DMS153 (cell line): ENCODE data around the gene CAMK1D.
"Not testable (repeated sequence)": the region's sequence is repeated elsewhere in the genome, so short reads cannot be mapped to it uniquely, and the experiment has no call there.

Experiments used
- DNase-seq: peaks from one replicate; lab custom pipeline; 2025; lab: John Stamatoyannopoulos, UW

The CAMK1D gene

DNA sequence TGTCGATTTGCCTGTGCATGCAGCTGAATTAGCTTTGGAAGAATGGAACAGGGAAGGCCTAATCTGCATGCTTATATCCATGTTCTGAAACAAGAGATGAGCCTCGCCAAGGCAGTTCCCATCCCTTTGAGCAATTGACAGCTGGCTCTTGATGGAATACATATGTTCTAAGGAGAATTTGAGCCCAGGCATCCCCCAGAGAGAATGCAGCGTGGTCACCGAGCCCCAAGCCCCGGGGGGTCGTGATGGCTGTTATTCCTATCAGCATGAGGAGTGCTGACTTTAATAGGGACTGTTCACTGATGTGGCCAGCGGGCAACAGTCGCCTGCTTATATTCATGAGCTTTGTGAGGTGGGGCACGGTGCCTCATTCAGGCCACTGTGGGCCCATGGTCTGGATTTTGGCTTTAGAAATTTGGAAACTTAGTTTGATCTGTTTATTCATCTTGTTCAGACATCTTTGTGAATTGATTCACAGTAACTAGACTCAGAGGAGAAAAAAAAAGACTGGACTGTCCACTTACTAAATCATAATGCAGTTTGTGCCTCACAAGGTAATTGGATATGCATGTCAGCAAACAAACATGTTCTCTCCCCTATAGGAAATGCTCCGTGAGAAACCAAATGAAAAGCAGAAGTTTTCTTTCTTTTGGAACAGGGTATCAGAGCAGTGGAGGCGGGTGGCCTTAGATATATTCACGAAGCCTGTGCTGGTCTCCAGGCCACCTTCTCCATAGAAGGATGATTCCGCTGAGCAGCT is 447.2 kb downstream of the CAMK1D start:
- DNase-seq, result no peak

DNA sequence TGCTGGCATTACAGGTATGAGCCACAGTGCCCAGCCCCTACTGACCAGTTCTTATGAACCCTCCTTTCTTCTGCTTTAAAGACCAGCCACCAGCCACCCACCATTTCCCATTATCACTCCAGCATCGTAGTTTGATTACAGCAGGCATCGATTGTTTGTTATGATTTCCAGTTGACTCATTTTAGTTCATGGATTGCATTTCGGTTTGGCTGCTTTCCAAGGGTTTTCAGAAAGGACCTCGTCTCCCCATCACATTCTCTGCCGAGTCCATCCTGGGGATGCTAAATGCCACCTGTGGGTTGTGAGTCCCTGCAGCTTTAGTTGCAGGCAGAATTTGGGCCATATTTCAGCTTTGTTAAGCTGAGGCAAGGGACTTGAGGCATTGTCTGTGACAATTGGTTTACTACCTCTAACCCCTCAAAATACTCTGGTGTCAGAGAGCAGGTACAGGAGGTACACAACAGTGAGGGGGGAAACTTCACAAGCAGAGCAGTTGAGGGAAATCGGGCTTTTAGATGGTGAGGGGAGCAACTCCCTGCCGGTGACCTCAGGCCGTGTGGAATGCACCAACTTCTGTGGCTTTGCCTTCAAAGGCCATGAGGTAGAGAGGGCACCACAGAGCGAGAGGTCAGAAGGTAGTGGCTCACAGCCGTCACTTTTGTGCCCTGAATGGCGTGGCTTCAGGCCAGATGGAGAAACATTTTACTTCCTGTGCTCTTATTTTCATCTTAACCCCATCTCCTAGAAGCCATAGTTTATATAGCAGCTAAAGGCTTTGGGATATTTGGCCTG is 448.3 kb downstream of the CAMK1D start:
- no peak for DNase-seq

DNA sequence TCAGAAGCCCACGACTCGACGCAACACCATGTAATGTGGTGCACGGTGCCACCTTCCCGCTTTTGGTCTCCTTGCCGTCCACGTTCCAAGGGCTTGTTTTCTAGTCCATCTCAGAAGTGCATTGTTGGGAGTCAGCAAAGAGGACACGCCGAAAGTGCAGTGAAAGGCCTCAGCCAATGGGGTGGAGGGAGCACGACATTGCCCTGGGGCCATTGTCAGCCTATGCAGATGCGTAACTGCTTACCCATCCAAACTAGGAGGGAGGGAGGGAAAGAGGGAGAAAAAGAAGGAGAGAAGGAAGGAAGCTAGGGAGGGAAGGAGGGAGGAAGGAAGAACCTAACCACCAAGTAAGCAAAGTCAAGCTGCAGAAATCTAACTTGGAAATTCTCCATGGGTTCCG is 449.8 kb downstream of the CAMK1D start:
- no peak for DNase-seq

DNA sequence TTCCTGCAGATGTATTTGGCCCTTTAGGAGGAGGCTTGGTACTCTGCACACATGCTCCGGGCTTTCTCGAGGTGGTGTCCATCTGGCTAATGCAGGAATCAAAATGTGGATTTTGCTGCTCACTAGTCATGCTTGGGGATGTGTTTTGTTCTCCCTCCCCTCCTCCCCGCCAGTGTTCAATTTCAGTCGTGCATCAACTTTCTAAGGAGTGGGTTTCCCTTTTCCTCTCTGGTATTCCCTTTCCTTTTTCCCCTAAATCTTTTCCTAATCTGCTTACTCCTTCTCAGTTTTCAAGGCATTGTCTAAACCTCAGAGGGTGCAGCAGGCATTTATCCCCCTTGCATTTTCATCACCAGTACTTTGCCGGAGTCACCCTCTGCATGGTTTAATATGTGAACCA is 450.4 kb downstream of the CAMK1D start:
- no peak for DNase-seq

DNA sequence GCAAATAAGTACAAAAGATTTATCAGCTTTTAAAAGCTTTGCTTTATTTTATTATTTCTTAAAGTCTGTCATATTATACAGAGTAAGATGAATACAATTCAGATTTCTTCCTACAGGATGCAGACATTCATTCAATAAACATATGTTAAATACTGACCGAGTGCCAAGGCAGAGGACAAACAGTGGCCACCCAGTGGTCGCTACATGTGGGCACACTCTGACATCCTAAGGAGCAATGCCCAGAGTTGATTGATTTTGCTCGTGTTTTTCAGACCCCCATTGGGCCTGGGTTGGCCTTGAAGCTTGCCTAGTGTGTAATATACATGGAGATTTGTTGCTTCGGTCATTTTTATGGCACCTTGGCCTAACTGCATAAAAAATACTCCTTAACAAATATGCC is 451.0 kb downstream of the CAMK1D start:
- DNase-seq, result no peak

DNA sequence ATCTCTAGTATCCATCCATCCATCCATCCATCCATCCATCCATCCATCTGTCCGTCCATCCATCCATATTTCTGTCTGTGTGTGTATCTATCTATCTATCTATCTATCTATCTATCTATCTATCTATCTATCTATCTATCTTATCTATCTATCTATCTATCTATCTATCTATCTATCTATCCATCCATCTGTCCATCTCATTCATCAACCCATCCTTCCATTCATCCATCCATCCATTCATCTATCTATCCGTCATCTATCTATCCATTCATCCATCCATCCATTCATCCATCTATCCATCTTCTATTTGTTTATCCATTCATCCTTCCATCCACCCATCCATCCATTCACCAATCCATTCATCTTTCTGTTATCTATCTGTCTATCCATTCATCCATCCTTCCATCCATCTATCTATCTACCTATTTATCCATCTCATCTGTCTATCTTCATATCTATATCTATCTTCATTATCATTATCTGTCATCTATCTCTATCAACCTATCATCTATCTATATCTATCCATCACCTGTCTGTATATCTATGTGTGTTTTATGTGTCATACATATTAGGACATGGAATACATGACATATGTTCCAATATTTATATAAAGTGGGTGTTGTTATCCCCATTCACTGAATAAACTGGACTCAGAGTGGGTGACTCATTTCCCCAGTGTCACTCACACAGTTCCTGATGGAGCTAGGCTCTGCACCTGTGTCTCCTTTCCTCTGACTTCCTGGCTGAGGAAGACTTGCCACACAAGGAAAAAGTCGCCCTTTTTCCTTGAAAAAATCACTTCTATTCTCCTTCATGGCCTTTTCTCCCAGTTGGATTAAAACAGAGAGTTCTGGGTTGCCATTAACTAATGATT is 452.1 kb downstream of the CAMK1D start:
- DNase-seq, result no peak

DNA sequence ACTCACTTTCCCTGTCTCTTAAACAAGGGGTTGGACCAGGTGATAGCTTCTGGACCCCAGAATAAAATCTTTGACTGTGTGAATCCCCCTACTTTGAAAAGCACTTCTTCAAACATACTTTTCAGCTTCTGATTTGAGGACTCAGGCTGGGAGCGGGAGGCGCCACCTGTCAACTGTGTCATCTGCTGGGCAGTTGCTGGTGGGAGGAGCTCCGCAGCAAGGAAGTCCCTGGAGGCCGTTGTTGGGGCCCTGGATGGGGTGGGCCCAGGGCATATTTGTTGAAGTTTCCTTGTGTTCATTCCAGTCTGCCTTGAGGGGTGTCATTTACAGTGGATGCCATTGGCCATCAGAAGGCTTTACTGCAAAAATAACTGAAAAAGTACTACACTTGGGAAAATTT is 454.4 kb downstream of the CAMK1D start:
- DNase-seq, result no peak

DNA sequence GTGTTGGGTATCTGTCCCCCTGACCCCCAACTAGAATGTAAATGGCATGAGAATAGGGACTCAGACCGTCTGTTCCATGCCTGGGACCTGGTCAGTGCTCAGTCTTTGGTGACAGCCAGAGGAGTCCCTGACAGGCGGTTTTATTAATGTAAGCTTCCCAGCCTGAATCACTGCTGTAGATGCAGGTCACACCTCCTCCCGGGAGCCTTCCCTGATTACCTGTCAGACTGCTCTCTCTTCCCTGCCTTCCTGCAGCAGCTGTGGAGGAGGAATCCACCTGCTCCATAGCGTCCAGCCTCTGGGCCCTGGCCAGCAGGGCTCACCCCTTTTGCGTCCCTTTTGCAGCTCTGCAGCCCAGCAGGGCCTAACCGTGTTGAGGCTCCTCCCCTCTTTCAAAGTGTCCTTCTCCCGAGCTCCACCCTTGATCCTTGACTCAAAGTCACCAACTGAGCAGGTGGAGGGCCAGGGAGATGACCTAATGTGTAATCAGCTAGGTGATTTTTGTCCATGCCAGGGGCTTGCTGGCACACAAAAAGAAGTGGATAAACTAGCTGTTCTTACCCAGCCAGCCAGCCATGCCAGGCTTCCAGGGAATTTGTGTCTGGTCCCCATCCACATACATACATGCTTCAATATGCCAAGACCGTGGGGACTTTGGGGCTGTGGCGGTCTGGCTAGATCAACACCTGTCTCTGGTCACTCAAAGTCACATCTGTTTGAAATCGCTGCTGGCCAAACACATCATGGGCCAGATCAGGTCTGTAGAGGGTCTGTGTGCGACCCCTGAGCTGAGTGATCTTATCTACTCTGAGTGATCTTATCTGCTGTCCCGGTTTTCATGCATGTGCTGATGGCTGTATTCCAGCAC is 457.1 kb downstream of the CAMK1D start:
- DNase-seq, result no peak

DNA sequence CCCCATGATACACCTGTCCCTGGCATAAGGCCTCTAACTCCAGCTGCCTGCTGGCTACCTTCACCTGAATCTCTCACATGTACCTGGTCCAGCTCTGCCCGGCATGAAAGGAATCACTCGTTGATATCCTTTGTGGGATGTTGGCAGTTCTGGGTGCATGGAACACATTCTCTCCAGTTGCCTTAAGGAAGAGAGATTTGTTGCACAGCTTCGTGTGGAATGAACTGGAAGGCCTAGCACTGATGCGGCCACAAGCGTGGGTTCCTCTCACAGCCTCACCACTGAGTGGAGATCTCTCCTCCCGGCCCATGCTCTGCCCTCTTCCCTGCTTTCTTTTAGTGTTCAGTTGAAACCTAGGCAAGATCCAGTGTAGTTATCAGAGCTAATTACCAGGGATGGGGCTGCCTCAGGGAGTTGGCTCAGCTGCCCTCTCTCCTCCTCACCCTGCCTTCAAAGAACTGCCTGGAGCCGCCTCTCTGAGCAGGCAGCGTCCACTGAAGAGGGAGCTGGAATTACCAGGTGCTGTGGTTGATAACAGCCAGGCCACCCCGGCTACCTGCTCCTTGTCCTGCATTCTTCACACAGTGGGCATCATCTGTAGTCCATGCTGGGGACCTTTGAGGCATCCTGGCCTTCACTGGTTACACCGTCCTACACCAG is 457.9 kb downstream of the CAMK1D start:
- DNase-seq, result no peak

DNA sequence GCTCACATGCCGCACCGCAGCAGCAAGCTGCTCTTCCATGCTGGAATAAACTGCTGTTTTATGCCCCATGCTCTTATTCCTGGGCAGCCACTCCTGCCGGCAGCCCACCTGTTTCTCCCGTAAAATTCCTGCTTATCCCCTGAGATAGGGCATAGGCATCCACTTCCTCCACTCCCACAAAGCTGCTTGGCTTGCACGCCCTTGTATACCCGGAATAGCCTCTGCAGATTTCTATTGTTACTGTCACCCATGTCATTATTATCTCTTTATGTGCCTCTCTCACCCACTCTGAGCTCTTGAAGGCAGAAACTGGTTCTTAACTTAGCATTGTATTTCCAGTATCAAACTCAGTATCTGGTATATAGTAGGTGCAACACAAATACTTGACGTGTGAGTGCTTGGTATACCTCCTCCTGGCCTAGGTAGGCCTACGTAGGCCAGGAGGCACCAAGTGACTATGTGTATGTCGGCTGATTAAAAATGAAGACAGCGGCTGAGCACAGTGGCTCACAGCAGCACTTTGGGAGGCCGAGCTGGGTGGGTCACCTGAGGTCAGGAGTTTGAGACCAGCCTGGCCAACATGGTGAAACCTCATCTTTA is 458.8 kb downstream of the CAMK1D start:
- no peak for DNase-seq

DNA sequence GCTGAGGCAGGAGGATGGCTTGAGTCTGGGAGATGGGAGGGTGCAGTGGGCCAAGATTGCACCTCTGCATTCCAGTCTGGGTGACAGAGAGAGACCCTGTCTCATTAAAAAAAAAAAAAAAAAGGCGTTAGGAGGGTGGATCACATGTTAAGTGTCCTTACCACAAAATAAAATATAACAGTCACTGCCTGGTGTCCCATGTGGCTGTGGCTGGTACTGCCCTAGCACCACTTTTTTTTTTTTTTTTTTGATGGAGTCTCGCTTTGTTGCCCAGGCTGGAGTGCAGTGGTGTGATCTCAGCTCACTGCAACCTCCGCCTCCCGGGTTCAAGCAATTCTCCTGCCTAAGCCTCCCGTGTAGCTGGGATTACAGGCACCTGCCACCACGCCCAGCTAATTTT is 460.7 kb downstream of the CAMK1D start:
- DNase-seq, result not testable (repeated sequence)

DNA sequence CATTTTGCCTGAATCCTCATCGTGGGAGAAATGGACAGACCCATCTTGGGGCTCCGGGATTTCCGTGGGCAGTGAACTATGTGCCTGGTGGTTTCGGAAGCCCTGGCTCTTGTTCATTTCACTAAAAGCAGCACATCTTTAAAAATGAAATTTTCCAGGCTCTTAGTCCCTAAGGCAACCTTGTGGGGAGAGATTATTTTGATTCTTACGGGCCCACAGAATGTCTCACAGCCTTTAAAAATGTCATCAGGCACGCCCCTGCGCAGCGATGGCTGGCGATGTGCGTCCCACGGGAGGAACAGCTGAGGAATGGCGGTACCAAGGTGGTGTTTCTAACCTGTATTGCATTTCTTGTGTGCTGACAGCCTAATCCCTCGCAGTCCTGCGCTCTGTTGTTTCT is 462.5 kb downstream of the CAMK1D start:
- DNase-seq, result no peak

DNA sequence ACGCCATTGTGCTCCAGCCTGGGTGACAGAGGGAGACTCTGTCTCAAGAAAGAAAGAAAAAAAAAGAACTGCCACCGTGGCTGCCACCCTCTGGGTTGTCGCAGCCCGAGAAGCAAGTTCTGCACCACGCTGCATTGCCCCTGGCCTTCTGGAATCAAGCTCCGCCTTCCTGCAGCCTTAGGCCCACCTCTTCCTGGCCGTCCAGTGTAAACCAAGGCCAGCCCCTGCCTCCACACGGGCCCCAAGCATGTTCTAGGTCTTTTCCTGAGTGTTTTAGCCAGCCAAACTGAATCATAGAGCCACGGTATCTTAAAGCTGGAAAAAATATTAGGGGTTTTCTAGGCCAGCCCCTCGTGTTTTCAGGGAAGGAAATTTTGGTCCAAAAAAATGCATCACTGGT is 463.2 kb downstream of the CAMK1D start:
- DNase-seq, result no peak

DNA sequence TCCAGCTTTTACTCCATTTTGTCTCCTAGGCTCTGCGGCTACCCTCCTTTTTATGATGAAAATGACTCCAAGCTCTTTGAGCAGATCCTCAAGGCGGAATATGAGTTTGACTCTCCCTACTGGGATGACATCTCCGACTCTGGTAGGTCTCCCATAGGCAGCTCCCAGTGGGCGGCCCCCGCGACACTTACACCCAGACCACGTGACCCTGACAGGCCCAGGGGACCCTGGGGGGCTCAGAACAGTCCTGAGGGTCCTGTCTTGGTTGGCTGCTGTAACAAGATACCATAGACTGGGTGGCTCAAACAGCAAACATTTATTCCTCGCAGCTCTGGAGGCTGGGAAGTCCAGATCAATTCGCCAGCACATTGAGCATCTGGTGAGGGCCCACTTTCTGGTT is 464.8 kb downstream of the CAMK1D start:
- DNase-seq, result no peak

DNA sequence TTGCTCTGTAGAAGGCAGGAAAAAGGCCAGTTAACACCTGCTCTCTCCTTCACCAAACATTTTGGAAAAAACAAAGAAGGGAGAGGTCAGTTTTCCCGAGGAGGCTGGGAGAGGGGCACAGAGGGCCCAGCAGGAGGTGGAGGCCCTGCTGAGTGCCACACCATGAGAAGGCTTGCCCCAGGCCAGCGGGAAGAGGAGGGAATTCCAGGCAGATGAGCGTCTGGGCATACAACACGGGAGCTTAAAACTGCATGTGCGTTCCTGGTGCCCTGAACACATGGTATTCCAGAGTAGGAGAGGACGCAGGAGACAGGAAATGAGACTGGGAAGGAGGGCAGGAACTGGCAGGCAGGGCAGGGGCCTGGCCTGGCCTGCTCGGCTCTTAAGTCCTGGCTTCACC is 469.7 kb downstream of the CAMK1D start:
- DNase-seq, result no peak

DNA sequence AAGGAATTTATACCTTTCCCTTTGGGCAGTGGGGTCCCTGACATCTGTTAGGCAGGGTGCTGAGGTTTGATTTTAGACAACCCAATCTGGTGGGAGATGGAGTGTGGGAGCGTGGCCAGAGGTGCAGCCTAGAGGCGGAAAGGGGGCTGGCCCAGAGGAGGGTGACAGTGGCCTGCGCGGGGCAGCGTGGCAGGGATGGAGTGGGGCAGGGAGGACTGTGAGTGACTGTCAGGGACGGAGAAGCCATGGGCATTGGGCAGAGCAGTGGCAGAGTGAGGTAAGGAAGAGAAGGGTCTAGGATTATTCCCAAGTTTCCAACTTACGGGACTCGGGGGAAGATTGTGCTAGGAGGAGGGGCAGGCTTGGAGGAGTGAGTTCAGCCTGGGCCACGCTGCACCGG is 470.3 kb downstream of the CAMK1D start:
- no peak for DNase-seq

DNA sequence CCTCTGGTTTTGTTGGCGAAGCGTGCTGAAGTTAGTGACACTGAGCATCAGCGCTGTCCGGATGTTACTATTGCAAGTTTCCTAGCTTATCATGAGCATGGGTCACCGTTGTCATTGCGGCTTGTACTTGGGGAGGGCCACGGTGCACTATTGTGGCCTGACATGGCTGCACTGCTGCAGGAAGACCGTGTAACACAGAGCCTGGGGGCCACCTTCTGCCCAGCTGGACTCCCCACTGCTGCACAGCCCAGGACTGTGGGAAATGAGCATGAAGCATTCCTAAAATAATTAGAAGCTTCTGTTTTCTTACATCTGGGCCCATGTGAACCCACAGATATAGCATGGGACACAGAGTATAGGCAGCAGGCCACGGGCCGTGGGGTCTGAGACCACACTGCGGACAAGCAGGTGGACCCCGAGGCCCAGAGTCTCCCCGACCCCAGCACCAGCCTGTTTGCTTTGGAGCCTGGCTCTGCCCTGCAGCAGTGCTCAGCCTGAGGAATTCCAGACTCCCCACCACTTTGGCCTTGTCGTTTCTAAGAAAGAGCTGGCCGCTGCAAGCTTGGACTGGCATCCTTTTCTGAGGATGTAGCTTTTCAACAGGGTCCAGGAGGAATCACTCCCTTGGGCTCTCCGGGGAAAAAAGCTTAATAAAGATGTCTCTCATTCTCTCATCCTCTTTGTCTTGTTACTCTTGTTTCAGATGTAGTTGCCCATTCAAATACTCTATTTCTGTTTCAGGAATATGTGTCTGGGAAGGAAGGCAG is 473.0 kb downstream of the CAMK1D start:
- DNase-seq, result no peak

DNA sequence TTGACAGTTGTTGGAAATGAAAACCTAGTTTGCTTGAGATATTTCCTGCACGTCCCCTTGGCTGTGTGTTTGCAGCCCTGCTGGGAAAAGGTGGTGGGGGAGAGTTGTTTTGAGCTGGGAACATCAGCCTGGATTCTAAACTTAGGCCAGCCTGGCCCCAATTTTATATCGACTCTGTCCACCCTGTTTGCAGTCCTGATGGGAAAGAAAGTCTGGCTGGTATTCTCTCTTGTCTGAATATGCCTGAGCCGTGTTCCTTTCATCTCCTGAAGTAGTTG is 473.5 kb downstream of the CAMK1D start:
- no peak for DNase-seq

DNA sequence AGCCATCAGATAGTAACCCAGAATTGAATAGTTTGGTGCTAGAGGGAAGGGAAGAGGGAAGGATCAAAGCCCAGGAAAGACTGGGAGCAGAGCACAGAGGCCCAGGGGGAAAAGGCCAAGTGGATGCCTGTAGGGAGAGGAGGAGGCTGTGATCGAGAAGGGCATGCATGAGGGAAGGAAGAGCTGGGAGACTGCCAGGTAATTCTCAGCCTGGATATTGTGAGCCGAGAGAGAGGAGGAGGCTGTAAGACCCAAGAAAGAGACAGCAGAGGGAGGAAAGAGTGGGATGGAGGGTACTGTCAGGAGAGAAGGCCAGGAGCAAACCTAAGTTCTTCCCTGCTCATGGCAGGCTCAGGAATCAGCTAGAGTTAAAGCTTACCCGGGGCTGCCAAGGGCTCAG is 474.0 kb downstream of the CAMK1D start:
- DNase-seq, result no peak

DNA sequence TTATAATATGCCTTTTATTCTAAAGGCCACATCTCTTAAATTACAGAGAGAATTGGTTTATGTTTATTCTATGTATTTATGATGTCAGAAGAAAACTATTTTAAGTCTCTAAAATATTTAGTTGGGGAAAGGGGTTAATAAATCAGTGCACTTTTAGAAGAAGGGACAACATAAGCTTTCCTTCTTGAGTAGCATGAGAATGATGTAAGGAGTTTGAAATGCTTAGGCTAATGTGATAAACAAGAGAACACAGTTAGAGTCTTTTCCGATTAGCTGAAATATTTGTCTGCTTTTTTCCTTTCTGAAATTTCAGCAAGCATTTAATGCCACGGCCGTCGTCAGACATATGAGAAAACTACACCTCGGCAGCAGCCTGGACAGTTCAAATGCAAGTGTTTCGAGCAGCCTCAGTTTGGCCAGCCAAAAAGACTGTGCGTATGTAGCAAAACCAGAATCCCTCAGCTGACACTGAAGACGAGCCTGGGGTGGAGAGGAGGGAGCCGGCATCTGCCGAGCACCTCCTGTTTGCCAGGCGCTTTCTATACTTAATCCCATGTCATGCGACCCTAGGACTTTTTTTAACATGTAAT is 476.0 kb downstream of the CAMK1D start:
- no peak for DNase-seq
